MCF 10A (cell line): ENCODE results near the gene MTERF4. TPM values are rescaled to one million over a fixed set of nuclear protein-coding genes. Genes with fewer than 3 reads are reported as not detected.

Source experiments
- BruUV-seq: library from RNA; stranded (reverse); fragments of 400-500 nt; replicated peaks from 2 replicates; lab custom pipeline; 2021; lab: Mats Ljungman, UMichigan
- CTCF ChIA-PET: fragments of 300-600 bp; sonication (Branson Sonifier 250); formaldehyde crosslinking; extraction: SDS; loops from one replicate; lab custom pipeline; 2021; ENCODE audit warnings: antibody characterized with exemption, inconsistent platforms; lab: Yijun Ruan, JAX
- POLR2A ChIA-PET: fragments of 300-600, 350-650 bp; sonication (Branson Sonifier 250); formaldehyde crosslinking; extraction: SDS; loops from one replicate; lab custom pipeline; 2020; ENCODE audit warnings: antibody characterized with exemption, inconsistent platforms; lab: Yijun Ruan, JAX
- DNase-seq: peaks from one replicate; pipeline ENCODE4 v3.0.0-alpha.2; 2018; ENCODE audit not compliant: unreplicated experiment
- H3K27ac Mint-ChIP-seq: one replicate; pipeline ENCODE4 v1.8.0; 2022; ENCODE audit warnings: mild to moderate bottlenecking, low read depth, mixed read lengths; ENCODE audit not compliant: unreplicated experiment
- H3K27me3 Mint-ChIP-seq: one replicate; pipeline ENCODE4 v1.8.0; 2022; ENCODE audit warnings: mixed read lengths; ENCODE audit not compliant: insufficient read depth, unreplicated experiment
- H3K36me3 Mint-ChIP-seq: one replicate; pipeline ENCODE4 v1.8.0; 2022; ENCODE audit warnings: mild to moderate bottlenecking, moderate library complexity, mixed read lengths; ENCODE audit not compliant: insufficient read depth, unreplicated experiment
- H3K4me1 Mint-ChIP-seq: one replicate; pipeline ENCODE4 v1.8.0; 2022; ENCODE audit warnings: mixed read lengths; ENCODE audit not compliant: insufficient read depth, unreplicated experiment
- H3K4me3 Mint-ChIP-seq: one replicate; pipeline ENCODE4 v1.8.0; 2022; ENCODE audit warnings: mild to moderate bottlenecking, moderate library complexity, mixed read lengths; ENCODE audit not compliant: unreplicated experiment
- H3K9me3 Mint-ChIP-seq: one replicate; pipeline ENCODE4 v1.8.0; 2022; ENCODE audit warnings: mixed read lengths; ENCODE audit not compliant: unreplicated experiment
- intact Hi-C: fragments of 100-400 bp; cut with micrococcal nuclease; formaldehyde crosslinking; loops from 2 replicates; pipeline ENCODE4 v1.14.1; 2022
- total RNA-seq: library from RNA; stranded (reverse); gene quantifications from 2 replicates; pipeline ENCODE4 v1.2.3, GENCODE V29; 2022
- TF ChIP-seq, protein P1 (sequence below): fragments of 200-600 bp; IDR thresholded peaks from one replicate; pipeline ENCODE4 v1.8.0; 2022; ENCODE audit warnings: antibody characterized with exemption, mild to moderate bottlenecking; ENCODE audit not compliant: unreplicated experiment

Gene MTERF4
- total RNA-seq, 1 experiment from 2014 or later = 29.9 TPM

DNA sequence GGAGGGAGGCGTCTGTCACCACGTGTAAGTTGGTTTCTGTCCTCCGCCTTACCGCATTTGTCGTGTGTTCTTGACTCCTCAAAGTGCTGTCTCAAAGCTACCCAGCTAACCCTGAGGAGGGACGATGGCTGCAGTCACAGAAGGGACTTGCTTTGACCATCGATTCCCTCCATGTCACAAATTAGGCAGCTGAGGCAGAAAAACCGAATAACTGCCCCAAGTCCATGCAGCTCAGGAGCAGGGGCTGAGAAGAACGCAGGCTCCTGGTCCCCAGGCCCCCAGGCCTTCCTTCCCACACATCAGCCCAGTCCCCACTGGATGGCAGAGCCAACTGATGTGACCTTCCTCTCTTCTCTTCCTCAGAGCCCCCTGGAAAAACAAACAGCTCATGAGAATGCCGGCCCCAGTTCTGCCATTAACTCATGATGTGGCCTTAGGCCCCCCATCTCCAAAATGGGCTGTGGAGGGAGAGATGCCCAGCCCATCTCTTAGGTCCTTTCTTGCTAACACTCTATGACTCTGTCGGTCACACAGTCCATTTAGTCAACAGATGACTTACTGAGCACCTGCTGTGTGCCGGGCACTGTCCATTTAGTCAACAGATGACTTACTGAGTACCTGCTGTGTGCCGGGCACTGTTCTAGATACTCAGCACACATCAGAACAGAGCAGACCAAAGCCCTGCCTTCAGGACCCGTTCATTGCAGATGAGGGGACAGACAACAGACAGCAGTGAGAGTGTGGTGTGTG, 19.6 kb downstream of the MTERF4 start:
- H3K4me1 Mint-ChIP-seq = no peaks in the 10 kb centered on the region
- H3K4me3 Mint-ChIP-seq = no peak overlapping the region
- intact Hi-C loops = no loop called here
- H3K27me3 Mint-ChIP-seq = no peaks in the 10 kb centered on the region
- TF ChIP-seq, protein P1, sequence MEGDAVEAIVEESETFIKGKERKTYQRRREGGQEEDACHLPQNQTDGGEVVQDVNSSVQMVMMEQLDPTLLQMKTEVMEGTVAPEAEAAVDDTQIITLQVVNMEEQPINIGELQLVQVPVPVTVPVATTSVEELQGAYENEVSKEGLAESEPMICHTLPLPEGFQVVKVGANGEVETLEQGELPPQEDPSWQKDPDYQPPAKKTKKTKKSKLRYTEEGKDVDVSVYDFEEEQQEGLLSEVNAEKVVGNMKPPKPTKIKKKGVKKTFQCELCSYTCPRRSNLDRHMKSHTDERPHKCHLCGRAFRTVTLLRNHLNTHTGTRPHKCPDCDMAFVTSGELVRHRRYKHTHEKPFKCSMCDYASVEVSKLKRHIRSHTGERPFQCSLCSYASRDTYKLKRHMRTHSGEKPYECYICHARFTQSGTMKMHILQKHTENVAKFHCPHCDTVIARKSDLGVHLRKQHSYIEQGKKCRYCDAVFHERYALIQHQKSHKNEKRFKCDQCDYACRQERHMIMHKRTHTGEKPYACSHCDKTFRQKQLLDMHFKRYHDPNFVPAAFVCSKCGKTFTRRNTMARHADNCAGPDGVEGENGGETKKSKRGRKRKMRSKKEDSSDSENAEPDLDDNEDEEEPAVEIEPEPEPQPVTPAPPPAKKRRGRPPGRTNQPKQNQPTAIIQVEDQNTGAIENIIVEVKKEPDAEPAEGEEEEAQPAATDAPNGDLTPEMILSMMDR = no peak
- no peak for DNase-seq
- H3K36me3 Mint-ChIP-seq = peaks cover 43% of the 10 kb centered on the region
- no TSS peak for BruUV-seq
- H3K9me3 Mint-ChIP-seq = no peaks in the 10 kb centered on the region
- ChIA-PET CTCF (interaction anchor here (0.6 to 0.7 kb wide), 2 partner anchors 9 to 130 kb away, joined by 3 read pairs; no protein-coding TSS in a partner anchor), POLR2A (no interaction called here)
- no peak overlapping the region for H3K27ac Mint-ChIP-seq

DNA sequence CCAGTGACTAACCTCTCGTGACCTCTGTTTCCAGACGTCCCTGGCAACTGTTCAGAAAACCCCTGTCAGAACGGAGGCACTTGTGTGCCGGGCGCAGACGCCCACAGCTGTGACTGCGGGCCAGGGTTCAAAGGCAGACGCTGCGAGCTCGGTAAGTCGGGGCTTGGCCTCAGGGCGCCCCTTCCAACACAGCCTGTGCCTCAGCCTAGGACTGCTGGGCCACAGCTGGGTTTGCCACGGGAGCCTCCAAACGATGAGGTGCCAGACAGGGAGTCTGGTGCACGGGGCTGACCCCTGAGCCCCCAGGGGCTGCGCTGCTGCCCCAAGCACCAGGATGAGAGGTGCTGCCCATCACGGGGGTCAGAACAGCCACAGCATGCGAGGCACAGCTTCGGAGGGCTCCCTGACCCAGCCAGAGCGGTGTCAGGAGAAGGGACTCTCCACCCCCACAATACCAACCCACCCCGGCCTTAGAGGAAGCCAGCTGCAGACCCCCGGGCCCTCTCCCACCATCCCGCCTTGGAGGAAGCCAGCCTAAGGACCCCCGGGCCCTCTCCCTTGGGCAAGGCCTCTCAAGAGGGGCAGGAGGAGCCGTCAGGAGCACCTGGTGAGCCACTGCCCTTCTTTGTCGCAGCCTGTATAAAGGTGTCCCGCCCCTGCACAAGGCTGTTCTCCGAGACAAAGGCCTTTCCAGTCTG, 20.3 kb downstream of the MTERF4 start:
- no peaks in the 10 kb centered on the region for H3K9me3 Mint-ChIP-seq
- no peaks in the 10 kb centered on the region for H3K4me1 Mint-ChIP-seq
- H3K27ac Mint-ChIP-seq = no peak overlapping the region
- ChIA-PET POLR2A (no interaction called here), CTCF (interaction anchor here (0.6 to 0.7 kb wide), 3 partner anchors 10 to 423 kb away, joined by 3 to 4 read pairs (median 3); partner anchors contain the start of gene PASK)
- intact Hi-C loops = no loop called here
- DNase-seq = no peak
- H3K4me3 Mint-ChIP-seq = no peak overlapping the region
- H3K27me3 Mint-ChIP-seq = no peaks in the 10 kb centered on the region
- TF ChIP-seq, protein P1 = no peak
- no TSS peak for BruUV-seq
- H3K36me3 Mint-ChIP-seq = peaks cover 42% of the 10 kb centered on the region

DNA sequence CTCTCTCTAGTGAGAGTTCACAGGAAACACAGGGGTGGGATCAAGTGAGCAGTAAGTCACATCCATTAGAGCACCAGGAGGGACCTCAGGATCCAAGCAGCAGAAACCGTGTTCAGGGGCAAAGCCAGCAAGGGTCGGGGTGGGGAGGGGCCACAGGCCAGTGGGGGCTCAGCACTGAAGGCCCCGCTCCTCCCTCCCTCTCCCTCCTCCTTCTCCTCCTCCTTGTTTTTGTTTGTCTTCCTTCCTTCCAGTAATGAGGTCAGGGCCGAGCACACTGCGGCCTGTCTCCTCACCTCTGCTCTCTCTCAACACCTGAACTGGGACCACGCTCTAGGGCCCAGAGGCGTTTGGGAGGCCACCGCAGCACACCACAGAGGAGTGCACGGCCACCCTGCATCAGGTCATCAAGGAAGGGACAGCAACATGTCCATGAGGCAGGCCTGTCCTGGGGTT, 20.9 kb downstream of the MTERF4 start:
- H3K36me3 Mint-ChIP-seq = peaks cover 36% of the 10 kb centered on the region
- DNase-seq = no peak
- no peaks in the 10 kb centered on the region for H3K9me3 Mint-ChIP-seq
- H3K4me3 Mint-ChIP-seq = no peak overlapping the region
- CTCF ChIA-PET = interaction anchor here (0.6 to 0.7 kb wide), 2 partner anchors 68 to 423 kb away, joined by 3 to 4 read pairs; partner anchors contain the start of gene PASK
- no peak overlapping the region for H3K27ac Mint-ChIP-seq
- no TSS peak for BruUV-seq
- POLR2A ChIA-PET = no interaction called here
- H3K4me1 Mint-ChIP-seq = no peaks in the 10 kb centered on the region
- no peaks in the 10 kb centered on the region for H3K27me3 Mint-ChIP-seq
- TF ChIP-seq, protein P1 = no peak
- intact Hi-C loops = no loop called here
